22Rv1 (cell line): Measurements from ENCODE around the gene KRTAP10-1.

Experiments
- H3K27ac ChIP-seq: fragments of 450-650 bp; 2 replicates; pipeline ENCODE4 v1.5.1; 2017
- CTCF ChIP-seq: fragments of 450-650 bp; IDR thresholded peaks from 2 replicates; pipeline ENCODE4 v1.5.1; 2017; ENCODE audit warnings: mild to moderate bottlenecking
- ZFX ChIP-seq: fragments of 450-650 bp; IDR thresholded peaks from 2 replicates; pipeline ENCODE4 v1.6.1; 2017; ENCODE audit warnings: antibody characterized with exemption, borderline replicate concordance

KRTAP10-1 gene

GRCh38 chr21:44529503-44530125, 10.4 kb downstream of the KRTAP10-1 start:
- no peak overlapping the region for H3K27ac ChIP-seq
- no peak for TF ChIP-seq ZFX
- TF ChIP-seq CTCF, result no peak

- no peak overlapping the region for H3K27ac ChIP-seq
- no peak for TF ChIP-seq ZFX
- no peak for TF ChIP-seq CTCF
Measured at GRCh38 chr21:44529011-44529421, 11.0 kb downstream of the KRTAP10-1 start.

GRCh38 chr21:44528634-44528995, 11.4 kb downstream of the KRTAP10-1 start:
- no peak overlapping the region for H3K27ac ChIP-seq
- no peak for TF ChIP-seq CTCF
- TF ChIP-seq ZFX, result no peak

- no peak overlapping the region for H3K27ac ChIP-seq
- TF ChIP-seq CTCF (no peak), ZFX (no peak)
Measured at GRCh38 chr21:44527983-44528633, 11.9 kb downstream of the KRTAP10-1 start.

- TF ChIP-seq ZFX (no peak), CTCF (no peak)
- no peak overlapping the region for H3K27ac ChIP-seq
Measured at GRCh38 chr21:44527156-44527982, 12.6 kb downstream of the KRTAP10-1 start.

- TF ChIP-seq ZFX (no peak), CTCF (no peak)
- H3K27ac ChIP-seq, result no peak overlapping the region
Measured at GRCh38 chr21:44526096-44526997, 13.6 kb downstream of the KRTAP10-1 start.
